ENCODE data around the gene APELA. TPM values are rescaled to one million over a fixed set of nuclear protein-coding genes. Genes with fewer than 3 reads are reported as not detected.

The APELA gene
- total and polyA plus RNA-seq, 2 donors (not counting 1 experiment from before 2014, with no cell fraction given): not detected

DNA sequence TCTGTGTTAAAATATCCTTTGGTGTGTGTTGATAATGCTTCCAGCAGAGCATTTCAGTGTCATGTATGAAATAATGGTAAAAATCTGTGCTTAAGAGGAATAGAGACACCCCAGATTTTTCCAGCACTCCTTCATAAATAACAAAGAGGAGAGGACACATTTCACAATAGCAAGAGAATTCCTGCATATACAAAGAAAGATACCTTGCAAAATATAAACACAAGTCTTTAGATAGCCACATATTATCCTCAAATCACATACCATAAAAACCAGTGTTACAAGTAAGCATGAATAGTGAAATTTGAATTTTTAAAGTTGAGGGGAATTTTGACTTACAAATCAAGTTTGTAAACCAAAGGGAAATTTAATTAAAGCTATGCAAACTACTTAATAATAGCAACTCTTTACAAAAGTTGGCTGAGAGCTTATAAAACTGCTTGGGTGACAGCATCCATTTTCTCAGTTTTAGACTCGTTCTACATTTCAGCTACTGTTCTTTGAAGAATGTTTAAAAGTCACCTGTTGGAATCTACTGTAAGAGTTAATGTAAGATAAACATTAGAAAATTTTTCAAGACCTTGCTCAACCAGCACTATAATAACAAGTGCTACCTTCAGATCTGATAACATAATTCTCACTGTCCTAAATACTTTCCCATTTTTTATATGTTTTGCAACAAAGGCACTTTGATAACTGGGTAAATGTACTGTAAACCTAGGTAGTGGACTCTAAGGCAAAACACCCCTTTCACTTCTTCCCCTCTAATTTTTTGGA is 3.7 kb downstream of the APELA start:
- Histone ChIP-seq H3K4me1 (ENCODE audit: control insufficient read depth in 2 of 2, insufficient read depth in 2 of 2, low read length in 2 of 2) (no peaks in the 10 kb centered on the region), H3K27me3 (replicated peaks in 1 of 4; ENCODE audit: control extremely low read depth in 1 of 4, control insufficient read depth in 3 of 4, insufficient read depth in 4 of 4, low read length in 3 of 4) (no peaks in the 10 kb centered on the region), H3K36me3 (replicated peaks in 1 of 2; ENCODE audit: control extremely low read depth in 1 of 2, control insufficient read depth in 1 of 2, extremely low read depth in 1 of 2, insufficient read depth in 2 of 2, low read length in 1 of 2) (no peaks in the 10 kb centered on the region), H4K20me1 (ENCODE audit: control insufficient read depth, insufficient read depth, low read length, poor library complexity, severe bottlenecking) (no peaks in the 10 kb centered on the region), H3K9ac (ENCODE audit: low read length) (no peak overlapping the region), H3K4me3 (ENCODE audit: control extremely low read depth in 1 of 5, extremely low read depth in 1 of 5, insufficient read depth in 1 of 5, low read depth in 2 of 5, low read length in 4 of 5) (no peak overlapping the region), H3K27ac (ENCODE audit: low read length in 2 of 2) (no peak overlapping the region), H3K79me2 (ENCODE audit: control insufficient read depth, insufficient read depth, low read length) (no peaks in the 10 kb centered on the region), H3K9me3 (ENCODE audit: control extremely low read depth in 1 of 3, control insufficient read depth in 2 of 3, insufficient read depth in 1 of 3, low read length in 2 of 3) (no peaks in the 10 kb centered on the region), H3K4me2 (replicated peaks; ENCODE audit: low read depth, low read length, poor library complexity, severe bottlenecking) (no peak overlapping the region), H2AFZ (ENCODE audit: insufficient read depth, low read depth, low read length, poor library complexity, severe bottlenecking) (no peak overlapping the region)
- peaks cover 8% of the 10 kb centered on the region for H3K27me3 Mint-ChIP-seq
- no CpG with 5 or more reads among the region's 1 CpG for WGBS (ENCODE audit: insufficient coverage)
- no peak overlapping the region for H3K4me3 Mint-ChIP-seq
- peaks cover 4% of the 10 kb centered on the region for H3K9me3 Mint-ChIP-seq (ENCODE audit: insufficient read depth)
- no peak for DNase-seq
- no peak for ATAC-seq (ENCODE audit: low read depth)
- H3K27ac Mint-ChIP-seq: no peak overlapping the region
- no peak for TF ChIP-seq EZH2 (IDR thresholded peaks at IDR 0.05; ENCODE audit: borderline replicate concordance, insufficient read depth, low read depth, low read length, poor library complexity, severe bottlenecking)
- TF ChIP-seq, protein P1, sequence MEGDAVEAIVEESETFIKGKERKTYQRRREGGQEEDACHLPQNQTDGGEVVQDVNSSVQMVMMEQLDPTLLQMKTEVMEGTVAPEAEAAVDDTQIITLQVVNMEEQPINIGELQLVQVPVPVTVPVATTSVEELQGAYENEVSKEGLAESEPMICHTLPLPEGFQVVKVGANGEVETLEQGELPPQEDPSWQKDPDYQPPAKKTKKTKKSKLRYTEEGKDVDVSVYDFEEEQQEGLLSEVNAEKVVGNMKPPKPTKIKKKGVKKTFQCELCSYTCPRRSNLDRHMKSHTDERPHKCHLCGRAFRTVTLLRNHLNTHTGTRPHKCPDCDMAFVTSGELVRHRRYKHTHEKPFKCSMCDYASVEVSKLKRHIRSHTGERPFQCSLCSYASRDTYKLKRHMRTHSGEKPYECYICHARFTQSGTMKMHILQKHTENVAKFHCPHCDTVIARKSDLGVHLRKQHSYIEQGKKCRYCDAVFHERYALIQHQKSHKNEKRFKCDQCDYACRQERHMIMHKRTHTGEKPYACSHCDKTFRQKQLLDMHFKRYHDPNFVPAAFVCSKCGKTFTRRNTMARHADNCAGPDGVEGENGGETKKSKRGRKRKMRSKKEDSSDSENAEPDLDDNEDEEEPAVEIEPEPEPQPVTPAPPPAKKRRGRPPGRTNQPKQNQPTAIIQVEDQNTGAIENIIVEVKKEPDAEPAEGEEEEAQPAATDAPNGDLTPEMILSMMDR (IDR thresholded peaks at IDR 0.05): no peak
- ChIA-PET POLR2A (no interaction called here), CTCF (no interaction called here)
- intact Hi-C loops (cut with micrococcal nuclease): no loop called here
- H3K4me1 Mint-ChIP-seq: no peaks in the 10 kb centered on the region

DNA sequence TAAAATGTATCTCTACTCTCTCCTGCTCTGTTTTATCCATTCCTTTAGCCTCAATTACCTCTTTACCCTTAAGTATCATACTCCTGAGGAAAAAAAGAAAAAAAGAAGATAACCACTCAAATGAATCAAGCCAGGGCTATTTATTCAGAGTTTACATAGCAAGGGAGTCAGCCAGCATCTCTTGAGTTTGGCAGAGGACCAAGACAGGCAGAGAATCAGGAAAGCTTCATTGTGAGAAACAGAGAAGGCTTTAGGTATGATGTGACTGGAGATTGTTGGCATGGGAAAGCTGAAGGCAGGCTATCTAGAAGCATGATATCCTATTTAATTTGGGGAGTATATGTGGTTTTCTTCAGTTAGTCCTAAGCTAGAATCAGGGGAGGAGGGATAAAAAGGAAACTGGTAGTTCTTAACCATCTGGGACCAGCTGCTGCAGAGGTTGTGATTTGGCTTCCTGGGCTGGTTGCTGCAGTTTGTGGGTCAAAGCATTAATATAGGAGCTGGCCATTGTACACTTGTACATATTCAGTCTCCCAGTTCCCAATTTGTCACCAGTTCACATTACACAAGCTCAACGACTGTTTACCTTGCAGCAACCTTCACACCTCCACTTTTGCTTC is 11.2 kb downstream of the APELA start:
- POLR2A ChIA-PET: no interaction called here
- Mint-ChIP-seq H3K9me3 (ENCODE audit: insufficient read depth) (peaks cover under 1% of the 10 kb centered on the region), H3K27me3 (peaks cover 7% of the 10 kb centered on the region), H3K4me1 (no peaks in the 10 kb centered on the region), H3K27ac (no peak overlapping the region), H3K4me3 (no peak overlapping the region)
- intact Hi-C loops (cut with micrococcal nuclease): no loop called here
- no peak overlapping the region for H3K4me2 ChIP-seq (replicated peaks; ENCODE audit: low read depth, low read length, poor library complexity, severe bottlenecking)
- H3K4me3 ChIP-seq (ENCODE audit: control extremely low read depth in 1 of 5, extremely low read depth in 1 of 5, insufficient read depth in 1 of 5, low read depth in 2 of 5, low read length in 4 of 5): no peak overlapping the region
- no peak overlapping the region for H3K27ac ChIP-seq (ENCODE audit: low read length in 2 of 2)
- H3K27me3 ChIP-seq (replicated peaks in 1 of 4; ENCODE audit: control extremely low read depth in 1 of 4, control insufficient read depth in 3 of 4, insufficient read depth in 4 of 4, low read length in 3 of 4): no peaks in the 10 kb centered on the region
- H3K4me1 ChIP-seq (ENCODE audit: control insufficient read depth in 2 of 2, insufficient read depth in 2 of 2, low read length in 2 of 2): no peaks in the 10 kb centered on the region
- no peak for TF ChIP-seq EZH2 (IDR thresholded peaks at IDR 0.05; ENCODE audit: borderline replicate concordance, insufficient read depth, low read depth, low read length, poor library complexity, severe bottlenecking)
- TF ChIP-seq, protein P1 (IDR thresholded peaks at IDR 0.05): no peak
- H3K9me3 ChIP-seq (ENCODE audit: control extremely low read depth in 1 of 3, control insufficient read depth in 2 of 3, insufficient read depth in 1 of 3, low read length in 2 of 3): no peaks in the 10 kb centered on the region
- no peak for DNase-seq
- H2AFZ ChIP-seq (ENCODE audit: insufficient read depth, low read depth, low read length, poor library complexity, severe bottlenecking): no peak overlapping the region
- ATAC-seq (ENCODE audit: low read depth): no peak
- no peaks in the 10 kb centered on the region for H3K36me3 ChIP-seq (replicated peaks in 1 of 2; ENCODE audit: control extremely low read depth in 1 of 2, control insufficient read depth in 1 of 2, extremely low read depth in 1 of 2, insufficient read depth in 2 of 2, low read length in 1 of 2)
- no peak overlapping the region for H3K9ac ChIP-seq (ENCODE audit: low read length)
- no peaks in the 10 kb centered on the region for H3K79me2 ChIP-seq (ENCODE audit: control insufficient read depth, insufficient read depth, low read length)
- CTCF ChIA-PET: no interaction called here
- no peaks in the 10 kb centered on the region for H4K20me1 ChIP-seq (ENCODE audit: control insufficient read depth, insufficient read depth, low read length, poor library complexity, severe bottlenecking)
- WGBS (ENCODE audit: insufficient coverage): 88% methylated on average over 1 of the region's 1 CpG
